ENCODE measurements around the gene NKG7. TPM values are rescaled to one million over a fixed set of nuclear protein-coding genes. Genes with fewer than 3 reads are reported as not detected.

Gene NKG7
- total RNA-seq, 4 donors from 2014 or later, result not detected

- Histone ChIP-seq H3K36me3 (no peaks in the 10 kb centered on the region), H3K27me3 (no peaks in the 10 kb centered on the region), H3K9me3 (no peaks in the 10 kb centered on the region), H3K4me3 (peak overlapping the region; percentile 50), H3K27ac (peak overlapping the region; percentile 67), H3K4me1 (peaks cover 11% of the 10 kb centered on the region)
- peak; percentile 94 to 95 for DNase-seq (ENCODE audit: low spot score in 2 of 2)
- TF ChIP-seq POLR2A (IDR thresholded peaks at IDR 0.05) (no peak), EP300 (IDR thresholded peaks at IDR 0.05) (no peak), CTCF (IDR thresholded peaks at IDR 0.05) (no peak), POLR2AphosphoS5 (IDR thresholded peaks at IDR 0.05) (peak in 2 of 3 donors; percentile 7 to 25)
- WGBS, result 3% methylated on average over 25 of the region's 45 CpGs
Observed at GRCh38 chr19:51394050-51394836, 21.8 kb upstream of the NKG7 start.

GRCh38 chr19:51392701-51393100 lies 20.2 kb upstream of the NKG7 start:
- WGBS, result 48% methylated on average over 1 of the region's 1 CpG
- Histone ChIP-seq H3K36me3 (no peaks in the 10 kb centered on the region), H3K27me3 (no peaks in the 10 kb centered on the region), H3K27ac (no peak overlapping the region), H3K4me3 (no peak overlapping the region), H3K4me1 (peaks cover 11% of the 10 kb centered on the region), H3K9me3 (no peaks in the 10 kb centered on the region)
- no peak for TF ChIP-seq CTCF (IDR thresholded peaks at IDR 0.05)
- no peak for TF ChIP-seq POLR2A (IDR thresholded peaks at IDR 0.05)
- TF ChIP-seq EP300 (IDR thresholded peaks at IDR 0.05), result no peak
- TF ChIP-seq POLR2AphosphoS5 (IDR thresholded peaks at IDR 0.05), result no peak
- no peak for DNase-seq (ENCODE audit: low spot score in 2 of 2)

GRCh38 chr19:51391073-51391611 lies 18.7 kb upstream of the NKG7 start:
- H3K27ac ChIP-seq, result no peak overlapping the region
- peaks cover 11% of the 10 kb centered on the region for H3K4me1 ChIP-seq
- no peaks in the 10 kb centered on the region for H3K36me3 ChIP-seq
- no peak overlapping the region for H3K4me3 ChIP-seq
- no peaks in the 10 kb centered on the region for H3K9me3 ChIP-seq
- TF ChIP-seq CTCF (IDR thresholded peaks at IDR 0.05) (no peak), POLR2A (IDR thresholded peaks at IDR 0.05) (no peak), EP300 (IDR thresholded peaks at IDR 0.05) (no peak), POLR2AphosphoS5 (IDR thresholded peaks at IDR 0.05) (no peak)
- DNase-seq (ENCODE audit: low spot score in 2 of 2), result no peak
- 66% methylated on average over 8 of the region's 8 CpGs for WGBS
- no peaks in the 10 kb centered on the region for H3K27me3 ChIP-seq

- 89% methylated on average over 14 of the region's 14 CpGs for WGBS
- DNase-seq (ENCODE audit: low spot score in 2 of 2), result no peak
Observed at GRCh38 chr19:51389143-51389542, 16.7 kb upstream of the NKG7 start.

More at GRCh38 chr19:51389143-51389542, 16.7 kb upstream of the NKG7 start:
- H3K27me3 ChIP-seq, result no peaks in the 10 kb centered on the region
- H3K4me3 ChIP-seq, result no peak overlapping the region
- no peak for TF ChIP-seq POLR2AphosphoS5 (IDR thresholded peaks at IDR 0.05)
- no peak for TF ChIP-seq POLR2A (IDR thresholded peaks at IDR 0.05)
- TF ChIP-seq EP300 (IDR thresholded peaks at IDR 0.05), result no peak
- TF ChIP-seq CTCF (IDR thresholded peaks at IDR 0.05), result no peak
- H3K27ac ChIP-seq, result no peak overlapping the region
- no peaks in the 10 kb centered on the region for H3K36me3 ChIP-seq
- peaks cover 4% of the 10 kb centered on the region for H3K4me1 ChIP-seq
- H3K9me3 ChIP-seq, result no peaks in the 10 kb centered on the region

Measured in suprapubic skin (tissue), 4 donors.